ENCODE results near the gene FAM240A.

- TF ChIP-seq CTCF (IDR thresholded peaks at IDR 0.05) (no peak), EP300 (IDR thresholded peaks at IDR 0.05) (no peak), POLR2A (IDR thresholded peaks at IDR 0.05) (no peak)
Observed at GRCh38 chr3:46632792-46633191, 20.5 kb downstream of the FAM240A start.

All from ovary (tissue), 3 donors.